Measurements from ENCODE around the gene OMP.
"Not testable (repeated sequence)": the region's sequence is repeated elsewhere in the genome, so short reads cannot be mapped to it uniquely, and the experiment has no call there.

The OMP gene, protein sequence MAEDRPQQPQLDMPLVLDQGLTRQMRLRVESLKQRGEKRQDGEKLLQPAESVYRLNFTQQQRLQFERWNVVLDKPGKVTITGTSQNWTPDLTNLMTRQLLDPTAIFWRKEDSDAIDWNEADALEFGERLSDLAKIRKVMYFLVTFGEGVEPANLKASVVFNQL

DNA sequence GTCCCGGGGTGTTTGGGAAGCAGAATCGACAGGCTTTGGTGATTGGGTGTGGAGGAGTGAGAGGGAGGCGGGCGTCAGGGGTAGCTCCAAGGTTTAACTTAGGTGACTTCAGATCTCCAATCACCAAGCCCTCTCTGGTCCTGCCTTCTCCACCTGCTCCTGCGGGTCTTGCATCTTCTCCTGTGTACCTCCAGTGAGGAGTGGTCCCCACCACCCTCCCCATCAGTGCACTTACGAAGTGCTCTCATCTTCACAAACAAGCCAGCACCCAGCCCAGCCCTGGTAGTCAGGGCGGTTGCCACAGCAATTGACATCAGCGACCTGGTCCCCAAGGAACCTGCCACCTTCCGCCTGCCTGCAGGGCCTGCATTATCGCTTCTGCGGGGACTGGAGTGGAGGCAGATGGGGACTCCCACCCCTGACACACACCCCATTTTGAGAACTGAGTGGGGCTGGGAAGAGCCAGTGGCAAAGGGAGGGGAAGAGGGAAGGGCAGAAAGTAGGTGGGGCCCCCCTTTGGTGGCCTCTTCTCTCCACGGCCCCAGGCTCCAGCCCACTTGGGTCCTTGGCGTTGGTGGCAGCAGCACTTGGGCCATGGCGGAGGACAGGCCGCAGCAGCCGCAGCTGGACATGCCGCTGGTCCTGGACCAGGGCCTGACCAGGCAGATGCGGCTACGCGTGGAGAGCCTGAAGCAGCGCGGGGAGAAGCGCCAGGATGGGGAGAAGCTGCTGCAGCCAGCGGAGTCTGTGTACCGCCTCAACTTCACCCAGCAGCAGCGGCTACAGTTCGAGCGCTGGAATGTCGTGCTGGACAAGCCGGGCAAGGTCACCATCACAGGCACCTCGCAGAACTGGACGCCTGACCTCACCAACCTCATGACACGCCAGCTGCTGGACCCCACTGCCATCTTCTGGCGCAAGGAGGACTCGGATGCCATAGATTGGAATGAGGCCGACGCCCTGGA lies at the start of gene OMP:
Gene OMP, plus strand, starts transcription at position 595 of the 965 bp plus-strand sequence. Its CDS starts 0 bp downstream, at position 595.
- in situ Hi-C loops (cut with MboI; ENCODE audit: low sequenced_read_pairs), result no loop called here

GRCh38 chr11:77053217-77054015 lies 49.2 kb upstream of the OMP start:
- in situ Hi-C loops (cut with MboI; ENCODE audit: low sequenced_read_pairs), result no loop called here

DNA sequence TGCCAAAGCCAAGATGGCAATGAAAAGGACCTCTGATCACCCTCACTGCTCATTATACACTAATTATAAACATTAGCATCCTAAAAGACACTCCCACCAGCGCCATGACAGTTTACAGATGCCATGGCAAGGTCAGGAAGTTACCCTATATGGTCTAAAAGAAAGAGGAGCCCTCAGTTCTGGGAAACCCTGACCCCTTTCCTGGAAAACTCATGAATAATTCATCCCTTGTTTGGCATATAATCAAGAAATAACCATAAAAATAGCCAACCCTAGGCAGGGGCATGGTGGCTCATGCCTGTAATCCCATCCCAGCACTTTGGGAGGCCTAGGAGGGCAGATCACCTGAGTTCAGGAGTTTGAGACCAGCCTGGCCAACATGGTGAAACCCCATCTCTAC lies 48.6 kb upstream of the OMP start:
- in situ Hi-C loops (cut with MboI; ENCODE audit: low sequenced_read_pairs), result no loop called here

DNA sequence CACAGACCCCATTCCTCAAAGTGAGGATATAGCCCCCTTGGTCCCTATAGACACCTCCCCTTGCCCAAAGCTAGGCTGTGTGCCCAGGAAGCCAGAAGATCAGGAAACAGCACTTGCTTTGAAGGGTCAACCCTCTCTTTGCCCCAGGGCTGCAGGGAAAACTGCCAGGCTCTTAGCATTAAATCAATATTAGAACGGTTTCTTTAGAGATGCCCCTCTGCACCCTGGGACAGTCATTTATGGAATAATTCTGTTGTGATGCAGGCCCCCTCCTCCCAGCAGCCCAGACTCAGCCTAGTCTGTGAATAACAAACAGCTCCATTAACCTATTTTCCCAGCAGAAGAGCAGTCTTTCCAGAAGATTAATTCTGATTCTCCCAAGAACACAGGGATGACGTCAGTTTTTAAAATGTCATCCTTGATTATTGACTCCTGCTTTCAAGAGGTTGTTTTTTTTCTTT lies 47.5 kb upstream of the OMP start:
- in situ Hi-C loops (cut with MboI; ENCODE audit: low sequenced_read_pairs), result no loop called here

DNA sequence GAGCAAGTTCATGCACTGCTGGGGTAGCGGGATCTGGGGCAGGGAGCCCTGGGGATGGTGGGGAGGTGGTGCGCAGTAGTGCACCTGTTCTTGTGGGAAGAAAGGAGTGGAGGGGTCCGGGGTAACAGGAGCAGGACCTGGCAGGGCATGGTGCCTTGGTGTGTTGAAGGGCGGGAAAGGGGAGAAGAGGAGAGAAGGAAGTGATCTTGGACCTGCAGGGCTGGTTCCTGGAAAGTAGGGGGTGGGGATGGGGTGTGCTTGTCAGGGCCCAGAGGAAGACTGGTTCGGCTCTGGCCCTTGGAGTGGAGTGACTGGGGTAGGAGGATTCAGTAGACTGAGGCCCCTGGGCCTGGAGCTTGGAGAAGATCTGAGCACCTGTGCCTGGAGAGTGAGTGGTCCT lies 46.7 kb upstream of the OMP start:
- in situ Hi-C loops (cut with MboI; ENCODE audit: low sequenced_read_pairs), result no loop called here

GRCh38 chr11:77056814-77057402 lies 45.7 kb upstream of the OMP start:
- in situ Hi-C loops (cut with MboI; ENCODE audit: low sequenced_read_pairs), result no loop called here

- in situ Hi-C loops (cut with MboI; ENCODE audit: low sequenced_read_pairs), result no loop called here
These were observed 44.6 kb upstream of the OMP start for GRCh38 chr11:77057938-77058474.

GRCh38 chr11:77058900-77059299 lies 43.7 kb upstream of the OMP start:
- in situ Hi-C loops (cut with MboI; ENCODE audit: low sequenced_read_pairs), result no loop called here

DNA sequence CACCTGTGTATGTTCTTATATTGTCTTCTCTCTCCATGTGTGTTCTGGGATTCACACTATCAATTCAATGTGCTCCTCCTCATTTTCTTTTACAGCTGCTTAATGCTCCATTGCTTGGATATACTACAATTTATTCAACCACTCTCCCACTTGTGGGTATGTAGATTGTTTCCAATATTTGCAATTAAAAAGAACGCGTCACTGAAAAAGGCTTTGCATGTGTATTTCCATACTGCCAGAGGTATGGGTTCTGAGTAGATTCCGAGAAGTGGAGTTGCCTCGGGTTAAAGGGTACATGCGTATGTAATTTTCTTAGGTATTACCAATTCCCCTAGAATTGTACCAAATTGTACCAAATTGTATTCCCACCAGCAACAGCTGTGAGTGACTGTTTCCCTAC lies 42.8 kb upstream of the OMP start:
- in situ Hi-C loops (cut with MboI; ENCODE audit: low sequenced_read_pairs), result no loop called here

DNA sequence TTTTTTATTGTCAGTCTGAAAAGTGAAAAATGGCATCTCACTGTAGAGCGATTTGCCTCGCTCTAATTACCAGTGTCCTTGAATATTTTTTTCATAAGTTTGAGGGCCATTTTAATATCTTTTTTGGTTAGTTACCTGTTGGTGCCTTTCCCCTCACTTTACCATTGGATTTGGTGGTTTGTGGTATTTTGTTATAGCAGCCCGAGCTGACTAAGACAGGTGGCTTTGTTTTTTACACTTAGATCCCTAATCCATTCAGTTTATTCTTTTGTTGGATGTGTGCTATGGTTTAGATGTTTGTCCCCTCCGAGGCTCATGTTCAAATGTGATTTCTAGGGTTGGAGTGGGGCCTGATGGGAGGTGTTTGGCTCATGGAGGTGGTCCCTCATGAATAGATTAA lies 42.4 kb upstream of the OMP start:
- in situ Hi-C loops (cut with MboI; ENCODE audit: low sequenced_read_pairs), result no loop called here

DNA sequence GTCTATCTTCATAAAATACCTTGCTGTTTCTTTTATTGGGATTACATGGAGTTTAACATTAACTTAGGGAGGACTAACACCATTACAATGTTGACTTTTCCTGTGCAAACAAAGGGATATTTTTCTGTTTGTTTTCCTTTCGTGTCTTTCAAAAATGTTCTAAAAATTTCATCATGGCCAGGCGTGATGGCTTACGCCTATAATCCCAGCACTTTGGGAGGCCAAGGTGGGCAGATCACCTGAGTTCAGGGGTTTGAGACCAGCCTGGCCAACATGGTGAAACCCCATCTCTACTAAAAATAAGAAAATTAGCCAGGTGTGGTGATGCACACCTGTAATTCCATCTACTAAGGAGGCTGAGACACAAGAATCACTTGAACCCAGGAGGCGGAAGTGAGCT lies 41.4 kb upstream of the OMP start:
- in situ Hi-C loops (cut with MboI; ENCODE audit: low sequenced_read_pairs), result not testable (repeated sequence)

- in situ Hi-C loops (cut with MboI; ENCODE audit: low sequenced_read_pairs), result no loop called here
These were observed 39.7 kb upstream of the OMP start for GRCh38 chr11:77062924-77063323.

DNA sequence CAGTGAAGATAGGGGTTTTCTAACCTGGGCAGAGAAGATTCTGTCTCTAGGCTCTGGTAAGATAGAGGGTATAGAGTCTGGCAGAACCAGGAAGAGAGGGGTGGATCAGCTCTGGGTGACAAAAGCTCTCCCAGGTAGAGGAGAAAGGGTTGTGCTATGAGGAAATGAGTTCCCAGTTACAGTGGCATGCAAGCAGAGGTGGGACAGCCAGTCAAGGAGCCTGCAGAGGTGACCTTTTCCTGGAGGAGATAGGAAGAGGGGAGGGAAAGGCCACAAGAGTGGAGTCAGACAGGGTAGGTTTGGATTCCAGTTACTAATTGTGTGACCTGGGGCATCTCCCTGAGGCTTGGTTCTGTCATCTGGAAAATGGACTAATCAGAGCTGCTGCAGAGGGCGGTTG lies 39.2 kb upstream of the OMP start:
- in situ Hi-C loops (cut with MboI; ENCODE audit: low sequenced_read_pairs), result no loop called here

DNA sequence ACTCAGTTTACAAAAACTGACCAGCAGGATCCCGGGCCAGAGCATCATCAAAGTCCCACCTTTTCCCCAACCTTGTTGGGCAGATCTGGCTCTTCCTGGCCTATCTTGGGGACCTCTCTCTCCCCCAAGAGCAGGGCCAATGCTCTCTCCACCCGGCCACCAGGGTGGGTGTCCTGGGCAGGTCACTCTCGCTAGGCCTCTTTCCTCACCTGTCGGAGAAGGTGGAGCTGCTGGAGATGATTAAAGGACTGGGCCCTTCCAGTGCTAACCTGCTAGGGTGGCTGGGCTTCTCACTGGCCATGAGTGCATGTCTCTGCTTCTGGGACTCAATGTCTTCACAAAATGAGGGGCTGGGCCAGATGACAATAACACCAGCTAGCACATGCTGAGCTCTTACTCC lies 38.8 kb upstream of the OMP start:
- in situ Hi-C loops (cut with MboI; ENCODE audit: low sequenced_read_pairs), result no loop called here

DNA sequence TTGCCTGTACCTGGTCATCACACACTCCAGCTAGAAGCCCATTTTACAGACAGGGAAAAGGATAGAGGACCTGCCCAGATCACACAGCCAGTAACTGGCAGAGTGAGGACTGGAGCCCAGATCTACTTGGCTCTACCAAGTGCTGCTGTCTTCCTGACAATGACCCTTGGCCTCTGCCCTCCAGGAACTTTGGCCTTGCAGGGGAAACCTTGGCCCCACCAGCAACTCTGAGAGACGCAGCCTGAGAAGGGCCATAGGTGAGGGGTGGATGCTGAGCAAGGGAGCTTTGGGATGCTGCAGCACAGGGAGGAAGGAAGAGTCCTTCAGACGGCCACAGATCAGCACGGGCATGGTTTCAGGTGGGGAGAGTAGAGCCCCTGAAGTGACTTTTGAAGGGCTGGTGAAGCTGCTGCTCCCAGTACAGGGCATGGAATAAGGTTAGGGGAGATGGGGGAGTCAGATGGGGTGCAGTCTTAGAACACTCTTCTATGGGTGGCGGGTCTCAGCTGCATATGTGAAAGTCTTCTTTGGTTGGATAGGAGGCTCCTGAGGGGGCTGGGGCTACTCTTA lies 37.9 kb upstream of the OMP start:
- in situ Hi-C loops (cut with MboI; ENCODE audit: low sequenced_read_pairs), result no loop called here

- in situ Hi-C loops (cut with MboI; ENCODE audit: low sequenced_read_pairs), result no loop called here
These were observed 36.8 kb upstream of the OMP start for GRCh38 chr11:77065878-77066228.

- in situ Hi-C loops (cut with MboI; ENCODE audit: low sequenced_read_pairs), result no loop called here
These were observed 36.2 kb upstream of the OMP start, which contains the start of gene CAPN5 for GRCh38 chr11:77066229-77067042. CAPN5 (plus strand) TSS chr11:77066971; CDS start chr11:77084887, 17,916 bp downstream.

DNA sequence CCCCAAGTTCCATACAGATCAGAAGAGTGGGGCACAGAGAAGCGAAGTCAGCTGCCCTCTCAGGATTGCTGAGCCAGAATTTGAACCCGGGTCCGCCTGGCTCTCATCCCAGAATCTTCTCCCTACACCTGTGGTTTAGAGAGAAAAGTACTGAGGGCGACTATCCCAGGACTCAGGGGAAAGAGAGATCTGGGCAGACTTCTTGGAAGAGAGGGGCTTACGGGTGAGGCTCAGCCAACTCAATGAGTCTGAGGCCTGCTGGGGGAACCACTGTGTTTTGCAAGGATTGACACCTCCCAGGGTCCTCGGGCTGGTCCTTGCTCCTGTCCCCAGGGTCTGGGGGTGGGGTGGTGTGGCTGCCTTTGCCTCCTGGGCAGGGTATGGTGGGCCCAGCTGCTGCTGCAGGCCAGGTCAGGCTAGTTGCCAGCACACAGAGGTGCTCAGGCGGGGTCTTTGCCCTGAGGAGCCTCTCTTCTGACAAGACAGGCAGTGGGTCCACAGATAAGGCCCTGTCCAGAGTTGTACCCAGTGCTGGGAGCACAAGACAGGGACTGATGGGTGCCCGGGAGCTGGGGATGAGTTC lies 34.7 kb upstream of the OMP start:
- in situ Hi-C loops (cut with MboI; ENCODE audit: low sequenced_read_pairs), result no loop called here

All from HL-60/S4 treated with retinoic acid at 250 ng/mL for 4 days and 3 days (cell line).